NCI-H2029 (cell line): ENCODE measurements around the gene IFI27.

ENCODE experiments used
- DNase-seq: peaks from one replicate; lab custom pipeline; 2025; lab: John Stamatoyannopoulos, UW

IFI27 gene

DNA sequence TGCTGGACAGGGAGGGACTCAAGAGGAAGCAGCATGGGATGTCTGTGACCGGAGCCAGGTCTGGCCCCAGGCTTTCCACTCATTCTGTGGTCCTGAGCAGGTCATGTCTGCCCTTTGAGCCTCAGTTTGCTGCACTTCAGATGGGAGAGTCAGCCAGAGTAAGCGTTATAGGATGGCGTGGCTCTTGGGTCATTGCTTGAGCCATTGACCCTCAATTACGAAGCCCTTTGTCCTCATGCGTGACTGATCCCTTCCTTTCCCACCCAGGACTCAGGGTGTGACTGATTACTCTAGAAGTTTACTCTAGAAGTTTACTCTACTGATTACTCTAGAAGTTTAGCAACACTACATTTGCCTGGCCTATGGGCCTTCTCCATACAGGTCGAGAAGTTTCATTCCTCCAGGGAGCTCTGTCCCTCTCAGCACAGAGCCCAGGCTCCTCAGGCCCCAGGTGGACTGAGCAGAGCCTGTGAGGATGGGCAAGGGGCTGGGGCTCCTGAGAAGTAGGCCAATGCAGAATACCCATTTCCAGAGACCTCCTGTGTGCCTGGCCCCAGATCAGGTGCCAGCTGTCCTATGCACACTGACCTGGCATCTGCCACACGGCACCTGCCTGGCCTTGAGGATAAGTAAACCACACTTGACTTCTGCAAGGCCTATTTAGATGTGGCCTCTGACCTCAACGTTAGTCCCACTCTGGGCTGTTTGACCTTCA is 7.6 kb upstream of the IFI27 start:
- no peak for DNase-seq

- DNase-seq = no peak
These were observed 6.9 kb upstream of the IFI27 start for GRCh38 chr14:94103554-94104150.

DNA sequence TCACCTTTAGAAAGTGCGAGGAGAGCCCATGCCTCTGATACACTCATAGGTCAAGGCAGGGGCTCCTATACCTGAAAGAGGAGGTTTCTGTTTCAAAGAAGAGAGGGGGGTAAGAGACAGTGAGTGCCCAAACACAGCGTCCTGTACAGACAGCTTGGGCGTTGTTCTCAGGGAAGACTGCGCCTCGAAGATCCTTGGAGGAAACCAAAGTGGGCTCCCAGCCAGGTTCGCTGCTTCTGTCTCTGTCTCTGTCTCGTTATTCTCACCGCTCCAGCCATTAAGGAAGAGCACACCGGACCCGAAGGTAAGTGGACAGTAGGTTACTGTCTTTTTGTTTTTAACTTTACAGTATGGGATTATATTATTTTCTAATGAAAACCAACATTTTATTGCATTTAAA is 5.8 kb upstream of the IFI27 start:
- no peak for DNase-seq

DNA sequence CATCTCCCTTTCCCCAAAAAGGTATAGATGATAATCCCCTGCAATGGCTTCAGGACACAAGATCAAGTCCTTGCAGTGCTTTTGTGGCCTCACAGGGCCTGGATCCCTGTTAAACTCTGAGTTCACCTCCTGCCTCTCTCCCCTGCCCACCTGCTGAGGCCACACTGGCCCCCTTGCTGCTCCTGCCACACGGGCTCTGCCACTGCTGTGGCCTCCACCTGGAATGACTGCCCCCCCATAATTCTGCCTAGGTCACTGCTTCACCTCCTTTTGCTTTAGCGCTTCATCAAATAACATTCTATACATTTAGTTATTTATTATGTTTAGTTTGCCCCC is 653 bp upstream of the IFI27 start:
- DNase-seq = no peak

GRCh38 chr14:94111276-94112095 is 950 bp downstream of the IFI27 start:
- DNase-seq = no peak

GRCh38 chr14:94112513-94113063 is 2.1 kb downstream of the IFI27 start:
- no peak for DNase-seq

DNA sequence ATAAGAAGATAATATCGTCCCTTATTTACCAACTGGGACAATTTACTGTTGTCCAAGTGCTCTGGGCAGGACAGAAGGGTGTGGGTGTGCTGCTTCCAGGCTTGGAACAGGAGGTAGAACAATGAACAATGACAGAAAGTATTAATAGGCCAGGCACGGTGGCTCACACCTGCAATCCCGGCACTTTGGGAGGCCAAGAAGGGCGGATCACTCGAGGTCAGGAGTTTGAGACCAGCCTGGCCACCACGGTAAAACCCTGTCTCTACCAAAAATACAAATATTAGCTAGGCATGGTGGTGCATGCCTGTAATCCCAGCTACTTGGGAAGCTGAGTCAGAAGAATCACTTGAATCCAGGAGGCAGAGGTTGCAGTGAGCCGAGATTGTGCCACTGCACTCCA is 2.5 kb downstream of the IFI27 start:
- DNase-seq = no peak

- peak; percentile 61 for DNase-seq
These were observed 3.0 kb downstream of the IFI27 start for GRCh38 chr14:94113490-94113889.

GRCh38 chr14:94113908-94114588 is 3.5 kb downstream of the IFI27 start:
- no peak for DNase-seq

DNA sequence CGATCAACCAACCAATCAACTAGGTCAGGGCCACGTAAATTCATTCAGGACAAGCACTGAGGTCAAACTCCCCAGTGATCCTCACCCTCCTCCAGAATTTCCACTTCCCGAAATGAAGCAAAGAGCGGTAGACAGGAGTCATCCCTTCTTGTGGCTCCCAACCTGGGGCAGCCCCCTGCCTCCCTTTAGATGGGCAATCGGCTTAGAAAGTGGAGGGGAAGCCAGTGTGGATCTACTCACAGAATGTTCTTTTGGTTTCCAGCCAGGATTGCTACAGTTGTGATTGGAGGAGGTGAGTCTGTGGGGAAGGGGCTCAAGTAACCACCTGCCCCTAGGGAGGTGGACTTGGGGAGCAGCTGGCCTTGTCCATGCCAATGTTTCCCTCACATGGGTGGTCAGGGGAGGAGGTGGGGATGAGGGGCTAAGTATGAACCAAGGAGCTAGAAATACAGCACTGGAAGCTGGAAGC is 4.1 kb downstream of the IFI27 start:
- no peak for DNase-seq

GRCh38 chr14:94115058-94115591 is 4.6 kb downstream of the IFI27 start:
- no peak for DNase-seq

DNA sequence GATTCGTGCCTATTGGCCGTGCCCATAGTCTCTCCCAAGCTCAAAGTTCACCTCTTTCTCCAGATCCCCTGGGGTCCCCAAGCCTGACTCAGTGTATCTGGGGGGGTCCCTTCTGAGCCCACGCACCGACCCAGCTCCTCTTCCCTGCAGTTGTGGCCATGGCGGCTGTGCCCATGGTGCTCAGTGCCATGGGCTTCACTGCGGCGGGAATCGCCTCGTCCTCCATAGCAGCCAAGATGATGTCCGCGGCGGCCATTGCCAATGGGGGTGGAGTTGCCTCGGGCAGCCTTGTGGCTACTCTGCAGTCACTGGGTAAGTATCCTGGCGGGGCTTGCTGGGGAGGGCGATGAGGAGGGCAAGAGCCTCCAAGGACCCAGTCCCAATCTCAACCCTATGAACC is 5.1 kb downstream of the IFI27 start:
- DNase-seq = no peak

GRCh38 chr14:94116701-94117100 is 6.2 kb downstream of the IFI27 start:
- DNase-seq = no peak

DNA sequence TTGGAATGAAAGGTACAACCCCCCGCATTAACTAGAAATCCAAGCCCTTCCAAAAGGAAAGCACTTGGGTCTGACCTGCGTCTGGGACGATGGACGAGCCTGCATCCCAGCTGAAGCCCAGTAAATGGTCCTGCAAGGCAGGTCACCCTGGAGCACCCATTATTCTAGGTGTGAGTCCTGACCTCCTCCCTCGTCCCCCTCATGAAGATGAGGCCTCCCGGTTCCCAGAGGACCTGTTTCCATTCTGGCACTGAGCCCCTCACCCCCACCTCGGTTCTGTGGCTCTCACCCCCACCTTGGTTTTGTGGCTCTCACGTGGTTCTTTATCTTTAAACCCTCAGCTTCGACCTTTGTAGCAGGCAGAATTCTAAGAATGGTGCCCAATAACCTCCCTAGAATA is 7.3 kb downstream of the IFI27 start:
- DNase-seq = no peak

DNA sequence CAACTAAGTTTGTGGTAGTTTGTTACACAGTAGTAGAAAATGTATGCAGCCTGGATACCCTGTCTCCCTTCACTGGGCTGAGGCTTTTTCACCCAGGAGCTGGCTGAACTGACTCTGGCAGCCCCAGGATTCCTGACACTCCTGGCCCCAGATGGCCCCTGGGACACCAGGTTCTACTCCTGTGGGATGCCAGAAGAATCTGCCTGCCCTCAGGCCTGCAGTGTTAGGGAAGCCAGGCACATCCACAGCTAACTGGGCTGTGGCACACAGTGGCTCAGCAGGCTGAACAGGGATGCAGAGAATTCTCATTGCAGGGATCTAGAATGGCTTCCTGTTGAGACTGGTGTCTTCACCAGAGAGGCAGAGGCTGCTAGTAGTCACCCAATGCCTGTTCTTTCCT is 8.5 kb downstream of the IFI27 start:
- no peak for DNase-seq

DNA sequence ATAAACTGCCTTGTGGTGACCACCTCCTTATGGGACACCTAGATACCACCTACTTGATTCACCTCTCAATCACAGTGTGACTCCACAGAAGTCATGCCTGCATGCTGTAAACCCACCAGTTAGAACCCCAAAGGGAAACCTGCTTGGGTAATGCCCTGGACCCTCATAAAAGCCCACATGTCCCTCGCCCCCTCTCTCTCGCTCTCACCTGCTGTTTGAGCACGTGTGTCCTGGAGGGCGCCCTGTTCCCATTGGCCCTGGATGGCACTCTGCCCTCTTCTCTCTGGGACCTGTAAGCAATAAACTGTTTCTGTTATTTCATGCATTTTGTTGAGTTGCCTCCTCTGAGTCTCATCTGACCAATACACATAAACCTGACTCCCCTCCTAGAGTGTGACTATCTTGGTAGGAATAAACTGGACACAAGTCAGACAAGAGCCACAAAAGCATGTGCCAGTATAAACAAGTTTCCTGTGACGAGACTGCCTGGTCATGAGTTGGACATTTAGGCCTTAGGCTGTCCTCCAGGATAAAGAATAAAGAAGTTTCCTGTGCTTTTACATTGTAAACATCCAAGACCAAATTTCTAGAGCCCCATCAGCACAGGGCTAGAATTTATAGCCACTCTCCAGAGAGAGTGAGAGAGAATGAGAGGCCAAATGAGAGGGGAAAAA is 10.3 kb downstream of the IFI27 start:
- no peak for DNase-seq

- no peak for DNase-seq
These were observed 10.9 kb downstream of the IFI27 start for GRCh38 chr14:94121485-94121884.

DNA sequence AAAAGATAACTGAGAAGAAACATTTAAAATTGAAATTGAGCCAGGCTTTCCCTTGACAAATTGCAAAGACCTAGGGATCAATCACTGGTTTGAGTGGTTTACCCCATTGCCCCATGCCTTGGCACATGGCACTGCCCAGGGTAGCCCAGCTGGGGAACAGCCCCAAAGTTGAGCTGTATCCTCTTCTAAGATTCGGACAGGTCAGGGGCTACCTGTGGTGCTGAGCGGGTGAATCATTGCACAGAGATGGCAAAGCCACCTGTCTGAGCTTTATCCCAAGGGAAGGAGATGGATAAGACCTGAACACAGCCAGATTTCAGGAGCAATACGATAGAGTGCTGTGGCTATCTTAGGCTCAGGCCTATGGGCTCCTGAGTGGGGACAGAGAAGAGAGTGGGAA is 11.9 kb downstream of the IFI27 start:
- DNase-seq = no peak

GRCh38 chr14:94123296-94123695 is 12.8 kb downstream of the IFI27 start:
- no peak for DNase-seq

DNA sequence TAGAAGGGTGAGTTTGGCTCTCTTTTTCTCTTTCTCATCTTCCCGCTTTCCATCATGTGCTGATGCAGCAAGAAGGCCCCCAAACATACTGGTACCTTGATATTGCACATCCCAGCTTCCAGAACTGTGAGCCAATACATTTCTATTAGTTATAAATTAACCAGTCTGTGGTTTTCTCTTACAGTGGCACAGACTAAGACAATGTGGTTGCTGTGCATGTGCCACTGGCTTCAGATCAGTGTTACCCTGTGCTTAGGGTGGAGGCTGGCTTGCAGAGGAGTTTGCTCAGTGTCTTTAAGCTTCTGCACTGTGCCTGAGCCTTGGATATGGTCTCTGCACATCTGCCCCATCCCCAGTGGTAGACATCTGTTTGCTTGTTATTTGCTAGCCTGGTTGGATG is 13.3 kb downstream of the IFI27 start:
- DNase-seq = no peak

- no peak for DNase-seq
These were observed 14.2 kb downstream of the IFI27 start for GRCh38 chr14:94124582-94125377.
